Activated naive CD8-positive, alpha-beta T cell treated with anti-CD3 and anti-CD28 coated beads, Interleukin-2, amount 10 ng/mL, durations not matched to agents 7 days and 5 days (primary cell): ENCODE measurements around the gene NPIPB6. TPM values are rescaled to one million over a fixed set of nuclear protein-coding genes. Genes with fewer than 3 reads are reported as not detected.

ENCODE experiments used
- microRNA-seq: library from miRNA; unstranded; fragments of <30 nt; microRNA quantifications from one replicate; pipeline ENCODE4 v1.2.0, GENCODE V29; 2022
- total RNA-seq, 2 experiments: library from RNA; stranded (reverse); gene quantifications; one replicate each; pipeline ENCODE4 v1.2.3, GENCODE V29; 2021

NPIPB6 gene
- total RNA-seq, 2 experiments from 2014 or later, result 2.4 to 4.5 TPM

Small RNA genes lying within 50 kb of the gene (microRNA-seq; reads per million reads assigned to microRNA genes)
- gene MIR6862-1, result not detected

Other genes starting within 250 kb of the NPIPB6 start
- 100 to 1,000 TPM; 261 to 280 TPM for gene XPO6, start 151.5 kb downstream of the NPIPB6 start, total RNA-seq
- 10 to 100 TPM; 15.9 TPM for gene SBK1, start 71.0 kb downstream of the NPIPB6 start, total RNA-seq
- gene EIF3CL, start 40.3 kb upstream of the NPIPB6 start, total RNA-seq, result 10 to 100 TPM; 33.8 to 65.1 TPM
- gene NPIPB7, start 108.8 kb upstream of the NPIPB6 start, total RNA-seq, result under 1 TPM in 1 of 2 experiments, not detected in 1; 0.25 TPM
- 10 to 100 TPM; 58.4 to 60.0 TPM for gene CLN3, start 128.6 kb upstream of the NPIPB6 start, total RNA-seq
- 10 to 100 TPM; 23.9 to 26.1 TPM for gene APOBR, start 131.1 kb upstream of the NPIPB6 start, total RNA-seq
- not detected for gene IL27, start 143.3 kb upstream of the NPIPB6 start, total RNA-seq
- gene NUPR1, start 175.5 kb upstream of the NPIPB6 start, total RNA-seq, result under 1 TPM in 1 of 2 experiments, not detected in 1; 0.20 TPM
- 10 to 100 TPM; 47.0 to 49.8 TPM for gene SGF29, start 190.4 kb upstream of the NPIPB6 start, total RNA-seq
- 1 to 10 TPM in 1 of 2 experiments, under 1 TPM in 1; 0.91 to 1.0 TPM for gene SULT1A2, start 233.5 kb upstream of the NPIPB6 start, total RNA-seq
- 10 to 100 TPM; 16.3 to 17.5 TPM for gene SULT1A1, start 246.5 kb upstream of the NPIPB6 start, total RNA-seq